Measurements from ENCODE around the gene SELENOV. TPM values are rescaled to one million over a fixed set of nuclear protein-coding genes. Genes with fewer than 3 reads are reported as not detected.

Gene SELENOV
- total and polyA plus RNA-seq, 4 donors: not detected

GRCh38 chr19:39483141-39483540, 31.8 kb upstream of the SELENOV start:
- Histone ChIP-seq H3K9me3 (ENCODE audit: control insufficient read depth in 4 of 4, insufficient read depth in 3 of 4, low read length in 3 of 4) (no peaks in the 10 kb centered on the region), H3K27ac (ENCODE audit: low read depth in 1 of 2, low read length in 1 of 2) (no peak overlapping the region), H3K36me3 (ENCODE audit: control insufficient read depth in 4 of 4, insufficient read depth in 4 of 4, low read length in 4 of 4) (peaks cover under 1 to 24% (median 19%) of the 10 kb centered on the region in 4 donors), H3K4me3 (no peak overlapping the region), H3K27me3 (ENCODE audit: control insufficient read depth in 3 of 3, insufficient read depth in 3 of 3, low read length in 2 of 3) (no peaks in the 10 kb centered on the region), H3K4me1 (ENCODE audit: control insufficient read depth in 5 of 5, insufficient read depth in 5 of 5, low read length in 5 of 5) (peaks cover 3 to 13% (median 6%) of the 10 kb centered on the region in 5 donors), H3K9ac (ENCODE audit: insufficient read depth in 1 of 2, low read length in 2 of 2) (no peak overlapping the region)
- 79 to 82% methylated on average over 6 of the region's 6 CpGs for WGBS, 2 donors
- DNase-seq (no peak), ATAC-seq (ENCODE audit: insufficient read depth, low FRiP score) (no peak)
- no peak for TF ChIP-seq CTCF (IDR thresholded peaks at IDR 0.05; ENCODE audit: control extremely low read depth, extremely low read depth)

- TF ChIP-seq CTCF (IDR thresholded peaks at IDR 0.05; ENCODE audit: control extremely low read depth, extremely low read depth): no peak
- peaks cover 10 to 40% (median 29%) of the 10 kb centered on the region in 4 donors for H3K36me3 ChIP-seq (ENCODE audit: control insufficient read depth in 4 of 4, insufficient read depth in 4 of 4, low read length in 4 of 4)
- no peak overlapping the region for H3K27ac ChIP-seq (ENCODE audit: low read depth in 1 of 2, low read length in 1 of 2)
- H3K9ac ChIP-seq (ENCODE audit: insufficient read depth in 1 of 2, low read length in 2 of 2): no peak overlapping the region
- no peaks in the 10 kb centered on the region for H3K9me3 ChIP-seq (ENCODE audit: control insufficient read depth in 4 of 4, insufficient read depth in 3 of 4, low read length in 3 of 4)
- no peaks in the 10 kb centered on the region for H3K27me3 ChIP-seq (ENCODE audit: control insufficient read depth in 3 of 3, insufficient read depth in 3 of 3, low read length in 2 of 3)
- WGBS, 2 donors: 85 to 88% methylated on average over 10 of the region's 10 CpGs
- DNase-seq: no peak
- H3K4me1 ChIP-seq (ENCODE audit: control insufficient read depth in 5 of 5, insufficient read depth in 5 of 5, low read length in 5 of 5): no peaks in the 10 kb centered on the region
- H3K4me3 ChIP-seq: no peak overlapping the region
- ATAC-seq (ENCODE audit: insufficient read depth, low FRiP score): no peak
Measured at GRCh38 chr19:39489756-39490155, 25.2 kb upstream of the SELENOV start.

GRCh38 chr19:39492225-39492624, 22.7 kb upstream of the SELENOV start:
- Histone ChIP-seq H3K4me1 (ENCODE audit: control insufficient read depth in 5 of 5, insufficient read depth in 5 of 5, low read length in 5 of 5) (no peaks in the 10 kb centered on the region), H3K9ac (ENCODE audit: insufficient read depth in 1 of 2, low read length in 2 of 2) (no peak overlapping the region), H3K36me3 (ENCODE audit: control insufficient read depth in 4 of 4, insufficient read depth in 4 of 4, low read length in 4 of 4) (peaks cover 10 to 25% (median 16%) of the 10 kb centered on the region in 4 donors), H3K27me3 (ENCODE audit: control insufficient read depth in 3 of 3, insufficient read depth in 3 of 3, low read length in 2 of 3) (peaks cover 0 to 6% (median 3%) of the 10 kb centered on the region in 3 donors), H3K9me3 (ENCODE audit: control insufficient read depth in 4 of 4, insufficient read depth in 3 of 4, low read length in 3 of 4) (no peaks in the 10 kb centered on the region), H3K27ac (ENCODE audit: low read depth in 1 of 2, low read length in 1 of 2) (no peak overlapping the region), H3K4me3 (no peak overlapping the region)
- no peak for TF ChIP-seq CTCF (IDR thresholded peaks at IDR 0.05; ENCODE audit: control extremely low read depth, extremely low read depth)
- DNase-seq (no peak), ATAC-seq (ENCODE audit: insufficient read depth, low FRiP score) (no peak)
- 96 to 97% methylated on average over 6 of the region's 6 CpGs for WGBS, 2 donors

- H3K4me3 ChIP-seq: no peak overlapping the region
- WGBS, 2 donors: 83% methylated on average over 3 of the region's 3 CpGs
- H3K9me3 ChIP-seq (ENCODE audit: control insufficient read depth in 4 of 4, insufficient read depth in 3 of 4, low read length in 3 of 4): no peaks in the 10 kb centered on the region
- no peak for TF ChIP-seq CTCF (IDR thresholded peaks at IDR 0.05; ENCODE audit: control extremely low read depth, extremely low read depth)
- peaks cover 10 to 23% (median 16%) of the 10 kb centered on the region in 4 donors for H3K36me3 ChIP-seq (ENCODE audit: control insufficient read depth in 4 of 4, insufficient read depth in 4 of 4, low read length in 4 of 4)
- peaks cover 0 to under 1% (median 0%) of the 10 kb centered on the region in 5 donors for H3K4me1 ChIP-seq (ENCODE audit: control insufficient read depth in 5 of 5, insufficient read depth in 5 of 5, low read length in 5 of 5)
- ATAC-seq (ENCODE audit: insufficient read depth, low FRiP score) (no peak), DNase-seq (no peak)
- H3K27me3 ChIP-seq (ENCODE audit: control insufficient read depth in 3 of 3, insufficient read depth in 3 of 3, low read length in 2 of 3): peaks cover 2 to 6% (median 4%) of the 10 kb centered on the region in 3 donors
- H3K9ac ChIP-seq (ENCODE audit: insufficient read depth in 1 of 2, low read length in 2 of 2): no peak overlapping the region
- no peak overlapping the region for H3K27ac ChIP-seq (ENCODE audit: low read depth in 1 of 2, low read length in 1 of 2)
Measured at GRCh38 chr19:39492788-39493187, 22.2 kb upstream of the SELENOV start.
